PC-3 (cell line): Measurements from ENCODE around the gene SLC12A6. TPM values are rescaled to one million over a fixed set of nuclear protein-coding genes. Genes with fewer than 3 reads are reported as not detected.

Experiments used
- ATAC-seq: fragments of 200-7000 bp; cut with Tn5 transposase; 2 replicates; pipeline ENCODE4 v1.9.1; 2020; ENCODE audit warnings: mild to moderate bottlenecking, moderate library complexity
- BruUV-seq: library from RNA; stranded (reverse); fragments of 400-500 nt; replicated peaks from 2 replicates; lab custom pipeline; 2021; lab: Mats Ljungman, UMichigan
- CTCF ChIA-PET: fragments of 300-600 bp; sonication (Branson Sonifier 250); formaldehyde crosslinking; loops from one replicate; lab custom pipeline; 2022; ENCODE audit warnings: antibody characterized with exemption; lab: Charles Lee
- POLR2A ChIA-PET: fragments of 300-600 bp; sonication (Branson Sonifier 250); formaldehyde crosslinking; loops from one replicate; lab custom pipeline; 2022; ENCODE audit warnings: antibody characterized with exemption; ENCODE audit not compliant: unreplicated experiment; lab: Charles Lee
- DNase-seq: peaks from one replicate; pipeline ENCODE4 v3.0.0-alpha.2; 2015
- H2AFZ ChIP-seq: fragments of 300-600 bp; sonication (generic); 2 replicates; pipeline ENCODE4 v1.6.0; 2016; ENCODE audit warnings: antibody characterized with exemption, low read length
- H3F3A ChIP-seq: fragments of 300-600 bp; sonication (generic); one replicate; pipeline ENCODE4 v1.6.0; 2017; ENCODE audit warnings: antibody characterized with exemption, low read length, control low read depth, mild to moderate bottlenecking; ENCODE audit not compliant: unreplicated experiment
- H3K27ac ChIP-seq: fragments of 300-600 bp; sonication (generic); 2 replicates; pipeline ENCODE4 v1.5.1; 2016; ENCODE audit warnings: mild to moderate bottlenecking, low read length
- H3K27me3 ChIP-seq: fragments of 300-600 bp; sonication (generic); 2 replicates; pipeline ENCODE4 v1.6.1; 2016; ENCODE audit warnings: low read length, mixed read lengths
- H3K36me3 ChIP-seq: fragments of 300-600 bp; sonication (generic); 2 replicates; pipeline ENCODE4 v1.6.1; 2016; ENCODE audit warnings: low read depth, mixed run types, low read length, mixed read lengths
- H3K4me1 ChIP-seq: fragments of 300-600 bp; sonication (generic); 2 replicates; pipeline ENCODE4 v1.5.1; 2016; ENCODE audit warnings: low read length; ENCODE audit not compliant: insufficient read depth
- H3K4me2 ChIP-seq: fragments of 300-600 bp; sonication (generic); 2 replicates; pipeline ENCODE4 v1.6.0; 2016; ENCODE audit warnings: low read length
- H3K4me3 ChIP-seq: fragments of 300-600 bp; sonication (generic); 2 replicates; pipeline ENCODE4 v1.5.1; 2016; ENCODE audit warnings: mild to moderate bottlenecking, low read length, mixed read lengths
- H3K79me2 ChIP-seq: fragments of 300-600 bp; sonication (generic); 2 replicates; pipeline ENCODE4 v1.6.1; 2017; ENCODE audit warnings: low read length, mixed read lengths
- H3K9ac ChIP-seq: fragments of 300-600 bp; sonication (generic); 2 replicates; pipeline ENCODE4 v1.6.0; 2016; ENCODE audit warnings: mild to moderate bottlenecking, low read length
- H3K9me2 ChIP-seq: fragments of 300-600 bp; sonication (generic); replicated peaks from 2 replicates; pipeline ENCODE4 v1.6.1; 2016; ENCODE audit warnings: mixed run types, low read length, mixed read lengths
- H3K9me3 ChIP-seq: fragments of 300-600 bp; sonication (generic); 2 replicates; pipeline ENCODE4 v1.6.1; 2016; ENCODE audit warnings: low read length, mixed read lengths
- H4K20me1 ChIP-seq: fragments of 300-600 bp; sonication (generic); 2 replicates; pipeline ENCODE4 v1.6.1; 2016; ENCODE audit warnings: low read length, mixed read lengths
- CTCF ChIP-seq: fragments of 300-600 bp; sonication (generic); conservative IDR thresholded peaks from 2 replicates; pipeline ENCODE4 v1.5.1; 2017; ENCODE audit warnings: antibody characterized with exemption, low read depth, mild to moderate bottlenecking, low read length
- EZH2 ChIP-seq: fragments of 300-600 bp; sonication (generic); IDR thresholded peaks from one replicate; pipeline ENCODE4 v1.6.1; 2017; ENCODE audit warnings: antibody characterized with exemption, mild to moderate bottlenecking, low read length; ENCODE audit not compliant: unreplicated experiment
- EZH2phosphoT487 ChIP-seq: fragments of 300-600 bp; sonication (generic); IDR thresholded peaks from 2 replicates; pipeline ENCODE4 v1.6.1; 2018; ENCODE audit warnings: mild to moderate bottlenecking, antibody characterized with exemption, low read length, borderline replicate concordance
- intact Hi-C: fragments of 100-400 bp; cut with micrococcal nuclease; formaldehyde crosslinking; loops from 2 replicates; pipeline ENCODE4 v1.9.0; 2023
- total RNA-seq: library from RNA; depleted of rRNA; stranded (reverse); fragments of >200 nt; gene quantifications from 2 replicates; pipeline ENCODE4 v1.2.3, GENCODE V29; 2014

SLC12A6 gene
- total RNA-seq, 1 experiment from 2014 or later = 22.9 TPM

GRCh38 chr15:34357653-34358052 lies 20.1 kb upstream of the SLC12A6 start:
- H2AFZ ChIP-seq = no peak overlapping the region
- peaks cover 29% of the 10 kb centered on the region; the same call in 1 of the 2 replicates for H3K36me3 ChIP-seq
- no TSS peak for BruUV-seq
- ChIA-PET POLR2A (no interaction called here), CTCF (no interaction called here)
- DNase-seq = no peak
- no peak overlapping the region for H3K9ac ChIP-seq
- no peaks in the 10 kb centered on the region for H3F3A ChIP-seq
- H3K9me3 ChIP-seq = no peaks in the 10 kb centered on the region
- no peak overlapping the region for H3K4me2 ChIP-seq
- no peak overlapping the region for H3K27ac ChIP-seq
- 0 out of 2 replicates have a peak, but pooled peaks cover 6% of the 10 kb centered on the region for H3K79me2 ChIP-seq
- H3K4me3 ChIP-seq = no peak overlapping the region
- 0 out of 2 replicates have a peak, but pooled peaks cover 8% of the 10 kb centered on the region for H4K20me1 ChIP-seq
- TF ChIP-seq EZH2 = no peak
- no peak for TF ChIP-seq EZH2phosphoT487
- no peak for TF ChIP-seq CTCF
- H3K27me3 ChIP-seq = no peaks in the 10 kb centered on the region
- peaks cover 33% of the 10 kb centered on the region for H3K4me1 ChIP-seq
- ATAC-seq = no peak
- intact Hi-C loops = no loop called here
- H3K9me2 ChIP-seq = no peaks in the 10 kb centered on the region

GRCh38 chr15:34355241-34355640 lies 17.7 kb upstream of the SLC12A6 start:
- intact Hi-C loops = no loop called here
- CTCF ChIA-PET = no interaction called here
- no peak overlapping the region for H2AFZ ChIP-seq
- H3K9me3 ChIP-seq = no peaks in the 10 kb centered on the region
- TF ChIP-seq CTCF (no peak), EZH2phosphoT487 (no peak), EZH2 (no peak)
- H3K79me2 ChIP-seq = no peaks in the 10 kb centered on the region
- no peaks in the 10 kb centered on the region for H3F3A ChIP-seq
- no peak overlapping the region for H3K4me3 ChIP-seq
- no peak for DNase-seq
- no peaks in the 10 kb centered on the region for H3K9me2 ChIP-seq
- no peaks in the 10 kb centered on the region for H3K27me3 ChIP-seq
- H3K4me1 ChIP-seq = peaks cover 14% of the 10 kb centered on the region
- H3K27ac ChIP-seq = no peak overlapping the region
- 0 out of 2 replicates have a peak, but pooled peaks cover 8% of the 10 kb centered on the region for H4K20me1 ChIP-seq
- no TSS peak for BruUV-seq
- H3K9ac ChIP-seq = no peak overlapping the region
- POLR2A ChIA-PET = no interaction called here
- no peak overlapping the region for H3K4me2 ChIP-seq
- ATAC-seq = no peak
- H3K36me3 ChIP-seq = peaks cover 22% of the 10 kb centered on the region; the same call in 1 of the 2 replicates

GRCh38 chr15:34354286-34354685 lies 16.7 kb upstream of the SLC12A6 start:
- H3K79me2 ChIP-seq = no peaks in the 10 kb centered on the region
- H3F3A ChIP-seq = no peaks in the 10 kb centered on the region
- no peaks in the 10 kb centered on the region for H3K9me3 ChIP-seq
- no TSS peak for BruUV-seq
- peaks cover 5% of the 10 kb centered on the region for H3K4me1 ChIP-seq
- 0 out of 2 replicates have a peak, but pooled peaks cover under 1% of the 10 kb centered on the region for H4K20me1 ChIP-seq
- no peak for ATAC-seq
- ChIA-PET CTCF (no interaction called here), POLR2A (no interaction called here)
- H3K4me2 ChIP-seq = no peak overlapping the region
- H3K36me3 ChIP-seq = peaks cover 15% of the 10 kb centered on the region; the same call in 1 of the 2 replicates
- no peaks in the 10 kb centered on the region for H3K9me2 ChIP-seq
- intact Hi-C loops = no loop called here
- no peak overlapping the region for H3K9ac ChIP-seq
- TF ChIP-seq EZH2phosphoT487 (no peak), EZH2 (no peak), CTCF (no peak)
- H2AFZ ChIP-seq = no peak overlapping the region
- H3K4me3 ChIP-seq = no peak overlapping the region
- H3K27ac ChIP-seq = no peak overlapping the region
- DNase-seq = no peak
- no peaks in the 10 kb centered on the region for H3K27me3 ChIP-seq
